Measurements from ENCODE around the gene DIO1. TPM values are rescaled to one million over a fixed set of nuclear protein-coding genes. Genes with fewer than 3 reads are reported as not detected.

The DIO1 gene
- total and polyA plus RNA-seq, 5 donors from 2014 or later, result 0.09 TPM; not detected in 4

GRCh38 chr1:53888681-53889080 lies 5.3 kb upstream of the DIO1 start:
- Histone ChIP-seq H3K9me3 (ENCODE audit: control insufficient read depth in 2 of 2, low read length in 2 of 2) (no peaks in the 10 kb centered on the region), H3K27me3 (ENCODE audit: control insufficient read depth, insufficient read depth, low read length) (no peaks in the 10 kb centered on the region), H3K36me3 (ENCODE audit: control insufficient read depth, insufficient read depth, low read length) (no peaks in the 10 kb centered on the region), H3K4me1 (ENCODE audit: control insufficient read depth, insufficient read depth, low read length, poor library complexity, severe bottlenecking) (peaks cover 17% of the 10 kb centered on the region), H3K4me3 (ENCODE audit: low read depth, low read length) (peak overlapping the region; percentile 94), H3K27ac (ENCODE audit: insufficient read depth, low read length, poor library complexity, severe bottlenecking) (no peak overlapping the region)
- ATAC-seq (ENCODE audit: low read depth in 2 of 2) (no peak), DNase-seq (no peak)
- H3K4me1 Mint-ChIP-seq, result peaks cover 19 to 61% (median 42%) of the 10 kb centered on the region in 4 donors
- no peaks in the 10 kb centered on the region for H3K9me3 Mint-ChIP-seq
- H3K27me3 Mint-ChIP-seq, result no peaks in the 10 kb centered on the region
- peaks cover 20% of the 10 kb centered on the region for H3K36me3 Mint-ChIP-seq
- H3K4me3 Mint-ChIP-seq, result peak overlapping the region; percentile 94 to 96 (median 95)
- H3K27ac Mint-ChIP-seq, result peak overlapping the region; percentile 93

- peak within 1 kb of the TSS; percentile 94 to 96 (median 95) for H3K4me3 Mint-ChIP-seq
- Histone ChIP-seq H3K36me3 (ENCODE audit: control insufficient read depth, insufficient read depth, low read length) (no peaks in the 10 kb centered on the region), H3K27ac (ENCODE audit: insufficient read depth, low read length, poor library complexity, severe bottlenecking) (peak within 1 kb of the TSS; percentile 67), H3K4me1 (ENCODE audit: control insufficient read depth, insufficient read depth, low read length, poor library complexity, severe bottlenecking) (peaks cover 17% of the 10 kb centered on the region), H3K9me3 (ENCODE audit: control insufficient read depth in 2 of 2, low read length in 2 of 2) (no peaks in the 10 kb centered on the region), H3K27me3 (ENCODE audit: control insufficient read depth, insufficient read depth, low read length) (peaks cover 2% of the 10 kb centered on the region), H3K4me3 (ENCODE audit: low read depth, low read length) (peak within 1 kb of the TSS; percentile 94)
- DNase-seq, result peak; percentile 81 to 94 (median 83)
- peak within 1 kb of the TSS; percentile 93 for H3K27ac Mint-ChIP-seq
- peak; percentile 95 to 97 for ATAC-seq (ENCODE audit: low read depth in 2 of 2)
- peaks cover 14% of the 10 kb centered on the region for H3K36me3 Mint-ChIP-seq
- H3K4me1 Mint-ChIP-seq, result peaks cover 19 to 57% (median 38%) of the 10 kb centered on the region in 4 donors
- H3K9me3 Mint-ChIP-seq, result no peaks in the 10 kb centered on the region
- H3K27me3 Mint-ChIP-seq, result no peaks in the 10 kb centered on the region
These were observed 4.4 kb upstream of the DIO1 start, which contains the start of gene YIPF1 for GRCh38 chr1:53889304-53890298. Gene YIPF1, minus strand, starts transcription at chr1:53889797. Its CDS starts 860 bp downstream, at chr1:53888937.

- no peaks in the 10 kb centered on the region for H3K27me3 Mint-ChIP-seq
- Histone ChIP-seq H3K4me3 (ENCODE audit: low read depth, low read length) (peak overlapping the region; percentile 85), H3K36me3 (ENCODE audit: control insufficient read depth, insufficient read depth, low read length) (no peaks in the 10 kb centered on the region), H3K9me3 (ENCODE audit: control insufficient read depth in 2 of 2, low read length in 2 of 2) (no peaks in the 10 kb centered on the region), H3K4me1 (ENCODE audit: control insufficient read depth, insufficient read depth, low read length, poor library complexity, severe bottlenecking) (peaks cover 17% of the 10 kb centered on the region), H3K27ac (ENCODE audit: insufficient read depth, low read length, poor library complexity, severe bottlenecking) (no peak overlapping the region), H3K27me3 (ENCODE audit: control insufficient read depth, insufficient read depth, low read length) (peaks cover 3% of the 10 kb centered on the region)
- peaks cover 14 to 48% (median 36%) of the 10 kb centered on the region in 4 donors for H3K4me1 Mint-ChIP-seq
- peak overlapping the region; percentile 91 to 93 (median 93) for H3K27ac Mint-ChIP-seq
- peaks cover 12% of the 10 kb centered on the region for H3K36me3 Mint-ChIP-seq
- ATAC-seq (ENCODE audit: low read depth in 2 of 2) (no peak), DNase-seq (peak in 1 of 3 donors; percentile 18)
- no peaks in the 10 kb centered on the region for H3K9me3 Mint-ChIP-seq
- peak overlapping the region; percentile 94 to 96 (median 95) for H3K4me3 Mint-ChIP-seq
These were observed 3.5 kb upstream of the DIO1 start for GRCh38 chr1:53890522-53890941.

GRCh38 chr1:53891018-53891417 lies 3.0 kb upstream of the DIO1 start:
- peaks cover 3% of the 10 kb centered on the region for H3K27me3 ChIP-seq (ENCODE audit: control insufficient read depth, insufficient read depth, low read length)
- no peaks in the 10 kb centered on the region for H3K36me3 ChIP-seq (ENCODE audit: control insufficient read depth, insufficient read depth, low read length)
- DNase-seq (no peak), ATAC-seq (ENCODE audit: low read depth in 2 of 2) (no peak)
- Mint-ChIP-seq H3K36me3 (peaks cover 10% of the 10 kb centered on the region), H3K27ac (peak overlapping the region in 1 of 3 donors; percentile 91), H3K4me3 (peak overlapping the region; percentile 94 to 96 (median 95)), H3K27me3 (no peaks in the 10 kb centered on the region), H3K4me1 (peaks cover 14 to 45% (median 35%) of the 10 kb centered on the region in 4 donors), H3K9me3 (no peaks in the 10 kb centered on the region)
- no peaks in the 10 kb centered on the region for H3K9me3 ChIP-seq (ENCODE audit: control insufficient read depth in 2 of 2, low read length in 2 of 2)
- H3K4me3 ChIP-seq (ENCODE audit: low read depth, low read length), result peak overlapping the region; percentile 85
- H3K27ac ChIP-seq (ENCODE audit: insufficient read depth, low read length, poor library complexity, severe bottlenecking), result no peak overlapping the region
- peaks cover 17% of the 10 kb centered on the region for H3K4me1 ChIP-seq (ENCODE audit: control insufficient read depth, insufficient read depth, low read length, poor library complexity, severe bottlenecking)

DNA sequence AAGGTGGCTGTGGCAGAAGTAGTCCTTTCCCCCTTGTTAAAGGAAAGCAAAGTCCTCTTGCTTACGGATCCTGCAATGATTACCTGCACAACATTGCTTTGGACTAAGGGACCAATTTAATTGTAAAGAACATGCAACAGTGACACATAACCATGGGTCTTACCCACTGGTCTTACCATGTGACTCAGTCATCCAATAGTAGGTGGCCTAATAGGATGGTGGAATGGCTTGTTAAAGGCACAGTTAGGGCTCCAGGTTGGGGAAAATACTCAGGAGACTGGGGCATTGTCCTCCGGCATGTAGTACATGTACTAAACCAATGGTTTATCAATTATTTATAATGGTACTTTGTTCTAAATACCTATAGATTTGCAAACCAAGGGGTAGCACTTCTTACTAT lies 2.3 kb upstream of the DIO1 start:
- peaks cover 6% of the 10 kb centered on the region for H3K36me3 Mint-ChIP-seq
- H3K4me1 Mint-ChIP-seq, result peaks cover 14 to 41% (median 31%) of the 10 kb centered on the region in 4 donors
- no peaks in the 10 kb centered on the region for H3K36me3 ChIP-seq (ENCODE audit: control insufficient read depth, insufficient read depth, low read length)
- H3K4me3 ChIP-seq (ENCODE audit: low read depth, low read length), result no peak overlapping the region
- H3K27ac Mint-ChIP-seq, result no peak overlapping the region
- no peak overlapping the region for H3K27ac ChIP-seq (ENCODE audit: insufficient read depth, low read length, poor library complexity, severe bottlenecking)
- no peaks in the 10 kb centered on the region for H3K9me3 ChIP-seq (ENCODE audit: control insufficient read depth in 2 of 2, low read length in 2 of 2)
- peaks cover 3% of the 10 kb centered on the region for H3K27me3 ChIP-seq (ENCODE audit: control insufficient read depth, insufficient read depth, low read length)
- ATAC-seq (ENCODE audit: low read depth in 2 of 2) (no peak), DNase-seq (no peak)
- H3K4me3 Mint-ChIP-seq, result peak overlapping the region in 2 of 4 donors; percentile 95
- H3K4me1 ChIP-seq (ENCODE audit: control insufficient read depth, insufficient read depth, low read length, poor library complexity, severe bottlenecking), result peaks cover 17% of the 10 kb centered on the region
- H3K9me3 Mint-ChIP-seq, result no peaks in the 10 kb centered on the region
- H3K27me3 Mint-ChIP-seq, result no peaks in the 10 kb centered on the region

DNA sequence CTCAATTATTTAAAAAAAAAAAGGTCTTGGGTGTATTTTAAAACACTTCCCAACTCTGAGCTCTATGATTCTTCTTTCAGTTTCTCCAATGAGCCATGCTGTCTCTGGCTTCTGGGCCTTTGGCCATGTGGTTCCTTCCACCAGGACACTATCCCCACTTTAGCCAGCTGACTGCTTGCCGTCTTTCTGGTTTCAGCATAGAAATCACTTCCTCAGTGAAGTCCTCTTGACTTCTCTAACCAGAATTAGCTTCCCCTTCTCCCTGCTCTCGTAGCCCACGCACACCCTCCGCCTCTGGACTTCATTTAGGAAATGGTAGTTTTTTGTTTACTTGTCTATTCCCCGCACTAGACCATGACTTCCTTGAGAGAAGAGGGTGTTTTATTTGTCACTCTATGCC lies 1.1 kb upstream of the DIO1 start:
- Mint-ChIP-seq H3K9me3 (no peaks in the 10 kb centered on the region), H3K27me3 (no peaks in the 10 kb centered on the region), H3K36me3 (no peaks in the 10 kb centered on the region), H3K4me3 (peak overlapping the region in 1 of 4 donors; percentile 2), H3K4me1 (peaks cover 14 to 32% (median 26%) of the 10 kb centered on the region in 4 donors), H3K27ac (no peak overlapping the region)
- H3K27me3 ChIP-seq (ENCODE audit: control insufficient read depth, insufficient read depth, low read length), result peaks cover 3% of the 10 kb centered on the region
- no peak overlapping the region for H3K4me3 ChIP-seq (ENCODE audit: low read depth, low read length)
- no peaks in the 10 kb centered on the region for H3K9me3 ChIP-seq (ENCODE audit: control insufficient read depth in 2 of 2, low read length in 2 of 2)
- H3K4me1 ChIP-seq (ENCODE audit: control insufficient read depth, insufficient read depth, low read length, poor library complexity, severe bottlenecking), result peaks cover 17% of the 10 kb centered on the region
- ATAC-seq (ENCODE audit: low read depth in 2 of 2) (no peak), DNase-seq (no peak)
- H3K27ac ChIP-seq (ENCODE audit: insufficient read depth, low read length, poor library complexity, severe bottlenecking), result no peak overlapping the region
- no peaks in the 10 kb centered on the region for H3K36me3 ChIP-seq (ENCODE audit: control insufficient read depth, insufficient read depth, low read length)

DNA sequence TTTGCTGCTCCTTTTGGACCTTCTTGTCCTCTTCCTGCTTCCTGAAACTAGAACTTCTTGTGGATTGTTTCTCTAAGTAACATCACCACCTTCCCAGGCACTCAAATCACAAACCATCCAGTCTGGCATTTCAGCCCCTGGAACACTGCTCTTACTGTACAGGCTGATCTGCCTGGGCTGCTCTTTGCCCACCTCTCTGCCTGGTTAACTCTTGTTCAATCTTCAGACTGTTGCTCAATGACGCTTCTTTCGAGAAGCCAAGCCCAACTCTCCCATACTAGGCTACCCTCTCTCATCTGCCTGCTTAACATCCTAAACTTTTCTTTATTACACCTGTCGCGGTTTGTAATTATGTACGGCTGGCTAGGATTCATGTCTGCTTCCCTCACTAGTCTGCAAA lies 657 bp downstream of the DIO1 start:
- Mint-ChIP-seq H3K36me3 (no peaks in the 10 kb centered on the region), H3K27ac (no peak overlapping the region), H3K9me3 (no peaks in the 10 kb centered on the region), H3K4me1 (peaks cover 4 to 22% (median 14%) of the 10 kb centered on the region in 4 donors), H3K27me3 (no peaks in the 10 kb centered on the region), H3K4me3 (peak overlapping the region in 1 of 4 donors; percentile 90)
- Histone ChIP-seq H3K27ac (ENCODE audit: insufficient read depth, low read length, poor library complexity, severe bottlenecking) (no peak overlapping the region), H3K9me3 (ENCODE audit: control insufficient read depth in 2 of 2, low read length in 2 of 2) (no peaks in the 10 kb centered on the region), H3K27me3 (ENCODE audit: control insufficient read depth, insufficient read depth, low read length) (peaks cover 3% of the 10 kb centered on the region), H3K36me3 (ENCODE audit: control insufficient read depth, insufficient read depth, low read length) (no peaks in the 10 kb centered on the region), H3K4me3 (ENCODE audit: low read depth, low read length) (no peak overlapping the region), H3K4me1 (ENCODE audit: control insufficient read depth, insufficient read depth, low read length, poor library complexity, severe bottlenecking) (peaks cover 8% of the 10 kb centered on the region)
- DNase-seq (no peak), ATAC-seq (ENCODE audit: low read depth in 2 of 2) (no peak)
